Superior temporal gyrus (tissue), 1 donor: ENCODE results near the gene FCRL4.

ENCODE experiments used
- DNase-seq: peaks from one replicate; pipeline ENCODE4 v3.0.0-alpha.2; 2016; ENCODE audit errors: extremely low spot score

FCRL4 gene

DNA sequence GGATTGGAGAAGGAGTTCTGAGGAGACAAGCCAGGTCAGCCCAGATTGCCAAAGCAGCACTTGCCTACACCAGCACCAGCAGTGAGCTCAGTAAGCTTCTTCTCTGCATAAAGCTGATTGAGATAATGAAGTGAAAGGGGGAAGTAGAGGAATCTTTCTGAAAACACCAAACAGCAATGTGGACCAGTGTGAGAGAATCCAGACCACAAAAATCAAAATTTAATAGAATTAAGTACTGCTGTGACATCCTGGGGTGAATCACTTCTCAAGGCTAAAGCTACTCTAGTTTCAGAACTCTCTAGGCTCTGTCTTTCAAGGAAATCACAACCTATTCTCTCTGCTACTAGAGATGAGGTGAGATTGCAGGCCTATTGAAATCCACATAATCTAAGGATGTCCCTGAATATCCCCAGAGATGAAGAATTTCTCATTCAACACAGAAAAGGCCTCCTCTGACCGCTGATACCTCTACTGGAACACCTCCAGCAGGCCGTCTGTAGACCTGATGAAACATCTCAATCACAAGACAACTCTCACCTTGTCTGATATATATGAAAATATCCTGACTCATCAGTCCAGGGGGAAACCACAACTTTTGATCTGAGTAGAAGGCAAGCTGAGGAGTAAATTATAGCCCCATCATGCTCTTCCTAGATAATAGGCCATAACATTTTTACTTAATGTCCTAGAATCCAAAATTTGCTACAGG lies at the start of gene FCRL4:
FCRL4 (minus strand) TSS at position 127 of the 709 bp plus-strand sequence. CDS start 141 bp downstream, outside the sequence.
- DNase-seq, result no peak

DNA sequence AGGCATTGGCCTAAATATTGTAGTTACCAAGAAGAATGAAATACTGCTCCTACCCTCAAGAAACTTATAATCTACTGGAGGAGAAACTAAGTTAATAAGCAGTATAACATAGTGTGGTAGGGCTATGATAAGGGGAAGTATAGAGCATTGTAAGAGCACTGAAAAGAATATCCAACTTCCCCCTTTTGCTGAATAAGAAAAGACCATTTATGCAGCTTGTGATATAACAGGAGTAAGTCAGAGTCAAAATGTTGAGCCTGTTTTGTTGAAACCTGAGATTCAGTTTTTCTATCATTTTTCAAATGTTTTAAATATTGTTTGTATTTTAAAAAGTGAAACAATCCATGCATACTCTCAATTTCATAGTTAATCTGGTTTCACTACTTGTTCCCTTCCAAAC lies 48.3 kb upstream of the FCRL4 start:
- DNase-seq, result no peak

DNA sequence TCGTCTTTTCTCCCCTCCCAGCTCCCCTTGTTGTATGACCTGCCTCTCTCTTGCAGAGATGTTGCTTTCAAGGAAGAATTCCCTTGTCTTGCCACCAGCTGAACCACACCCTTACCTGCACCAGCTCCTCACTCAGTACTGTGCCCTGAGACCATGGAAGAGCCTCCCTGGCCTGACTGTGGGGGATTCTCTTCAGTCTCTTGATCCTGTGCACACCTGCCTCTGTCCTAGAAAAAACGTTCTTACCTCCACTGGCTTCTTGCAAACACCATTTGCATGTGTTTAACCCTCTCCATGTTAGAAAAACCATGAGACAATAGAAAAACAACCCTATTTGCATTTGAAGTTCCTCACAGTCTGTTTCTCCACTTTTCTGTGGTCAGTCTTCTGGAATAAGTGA lies 43.3 kb upstream of the FCRL4 start:
- DNase-seq, result no peak

DNA sequence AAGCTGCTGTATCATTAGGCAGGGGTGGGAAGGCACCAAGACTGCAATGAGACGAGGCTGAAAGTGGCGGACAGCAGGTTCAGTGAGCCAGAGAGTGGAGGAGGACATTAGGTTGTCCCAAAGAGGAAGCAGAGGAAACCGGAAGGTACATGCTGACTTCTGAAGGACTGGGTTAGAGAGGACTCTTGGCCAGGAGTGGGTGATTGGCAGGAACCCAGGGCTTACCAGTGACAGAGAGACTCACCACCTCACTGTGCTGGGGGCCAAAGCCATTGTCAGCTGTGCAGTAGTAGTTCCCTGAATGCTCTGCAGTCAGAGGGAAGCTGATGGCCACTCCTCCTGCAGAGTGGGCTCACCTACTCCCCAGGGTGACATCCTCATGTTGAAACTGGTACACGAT lies 41.9 kb upstream of the FCRL4 start:
- no peak for DNase-seq

DNA sequence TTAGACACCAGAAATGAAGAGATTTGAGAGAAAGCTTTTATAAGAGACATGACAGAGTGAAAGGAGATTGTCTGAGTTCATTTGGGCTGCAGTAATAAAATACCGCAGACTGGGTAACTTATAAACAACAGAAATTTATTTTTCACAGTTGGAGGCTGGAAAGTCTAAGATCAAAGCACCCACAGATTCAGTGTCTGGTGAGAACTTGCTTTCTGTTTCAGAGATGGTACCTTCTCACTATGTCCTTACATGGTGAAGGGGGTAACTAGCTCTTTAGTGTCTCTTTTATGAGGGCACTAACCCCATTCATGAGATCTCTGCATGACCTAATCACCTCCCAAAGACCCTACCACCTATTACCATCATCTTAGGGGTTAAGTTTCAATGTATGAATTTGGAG lies 30.9 kb upstream of the FCRL4 start:
- DNase-seq, result no peak

DNA sequence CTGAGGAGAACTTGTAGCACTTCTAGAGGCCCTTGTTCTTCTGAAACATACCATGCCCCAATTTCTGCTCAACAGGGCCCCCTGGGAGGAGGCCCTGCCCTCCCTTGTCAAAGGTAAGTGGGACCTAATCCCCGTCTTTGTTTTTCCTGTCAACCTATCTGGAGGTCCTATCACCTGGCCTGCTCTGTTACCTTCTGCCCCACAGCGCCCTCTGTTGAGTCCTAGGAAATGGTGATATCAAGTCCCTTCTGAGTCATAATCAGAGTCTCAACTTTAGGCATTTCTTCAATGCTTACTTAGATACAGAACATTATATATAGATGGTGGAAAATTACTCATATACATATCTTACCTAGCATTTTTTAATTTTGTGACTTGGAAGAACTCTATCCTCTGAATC lies 28.2 kb upstream of the FCRL4 start:
- DNase-seq, result no peak

DNA sequence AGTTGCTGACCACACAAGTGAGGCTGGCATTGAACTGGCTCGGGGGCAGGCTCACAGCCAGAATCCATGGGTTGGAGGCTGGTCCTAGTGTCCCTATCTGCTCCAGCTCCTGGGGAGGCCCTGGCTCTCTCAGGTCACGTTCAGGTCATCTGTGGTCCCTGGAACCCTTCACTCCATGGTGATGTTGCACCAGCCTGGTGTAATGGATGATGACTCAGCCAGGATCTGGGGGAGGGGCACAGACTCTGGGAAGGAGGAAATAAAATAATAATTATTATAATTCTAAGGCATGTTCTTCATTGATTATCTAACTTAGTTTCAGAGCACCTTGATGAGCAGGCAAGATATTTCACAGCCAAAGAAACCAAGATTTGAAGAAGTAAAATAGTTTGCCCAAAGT lies 26.6 kb upstream of the FCRL4 start:
- no peak for DNase-seq

DNA sequence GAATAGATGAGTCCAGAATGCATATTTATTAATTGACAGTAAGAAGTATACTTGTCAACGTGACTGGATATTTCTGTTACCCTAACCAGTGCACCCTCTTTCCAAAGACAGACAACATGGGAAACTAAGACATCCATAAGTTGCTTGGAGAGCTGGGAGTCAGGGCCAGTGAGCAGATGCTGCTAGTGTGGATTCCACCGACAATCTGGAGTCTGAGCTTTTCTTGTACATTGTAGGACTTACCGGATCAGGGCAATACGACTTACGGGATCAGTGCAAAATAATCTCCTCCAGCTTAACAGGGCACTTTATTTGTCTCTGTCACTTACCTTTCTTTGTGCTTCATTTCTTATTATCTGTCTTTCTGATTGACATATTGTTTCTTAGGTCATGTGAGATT lies 24.6 kb upstream of the FCRL4 start:
- DNase-seq, result no peak

DNA sequence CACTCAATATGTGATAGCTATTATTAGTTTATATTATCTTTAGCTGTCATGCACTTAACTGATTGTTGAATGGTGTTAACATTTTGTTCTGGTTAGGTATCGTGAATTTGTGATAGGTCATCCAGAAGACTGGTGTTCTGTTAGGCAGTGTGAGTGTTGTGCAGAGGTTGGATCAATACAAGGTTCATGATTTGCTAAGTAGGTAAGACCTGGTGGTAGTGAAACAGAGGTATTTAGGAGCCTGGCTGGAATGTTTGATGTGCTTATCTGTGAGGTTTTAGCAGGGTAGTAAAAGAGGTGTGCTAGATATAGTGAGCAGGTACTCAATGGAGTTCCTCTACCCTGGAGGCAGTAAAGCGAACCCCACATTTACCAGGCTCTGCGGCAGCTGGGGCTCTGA lies 20.3 kb upstream of the FCRL4 start:
- no peak for DNase-seq

DNA sequence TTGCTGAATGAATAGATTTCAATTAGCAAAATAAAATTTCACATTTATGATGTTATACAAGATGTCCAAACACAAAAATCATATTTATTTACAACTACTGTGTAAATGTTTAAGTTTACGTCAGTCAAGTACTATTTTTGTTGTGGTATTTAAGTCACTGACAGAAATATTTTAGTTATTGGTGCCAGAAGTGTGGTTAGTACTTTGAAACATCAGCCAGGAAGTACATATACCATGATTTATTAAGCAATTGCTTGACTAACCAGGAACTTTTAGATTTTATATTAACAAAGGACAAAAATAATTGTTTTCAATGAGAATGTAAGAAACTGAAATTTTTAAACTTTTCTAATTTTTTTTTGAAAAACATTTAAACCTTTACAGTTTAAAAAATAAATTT lies 2.4 kb upstream of the FCRL4 start:
- no peak for DNase-seq

DNA sequence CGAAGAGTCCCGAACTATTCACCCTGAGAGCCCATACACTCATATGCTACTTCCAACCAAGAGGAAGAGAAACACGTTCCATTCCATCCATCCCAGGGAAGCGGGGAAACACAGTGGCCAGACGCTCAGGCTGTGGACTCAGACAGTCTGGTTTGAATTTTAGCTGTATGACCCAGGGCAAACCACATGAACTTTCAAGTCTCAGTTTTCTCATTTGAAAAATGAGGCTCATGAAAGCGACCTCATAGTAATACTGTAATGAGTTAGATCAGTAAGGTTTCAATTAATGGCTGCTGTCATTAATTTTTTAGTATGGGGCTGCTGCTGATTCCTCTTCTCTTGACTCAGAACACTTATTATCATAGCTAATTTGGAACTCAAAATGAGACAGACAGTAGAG lies 1.5 kb downstream of the FCRL4 start:
- no peak for DNase-seq

DNA sequence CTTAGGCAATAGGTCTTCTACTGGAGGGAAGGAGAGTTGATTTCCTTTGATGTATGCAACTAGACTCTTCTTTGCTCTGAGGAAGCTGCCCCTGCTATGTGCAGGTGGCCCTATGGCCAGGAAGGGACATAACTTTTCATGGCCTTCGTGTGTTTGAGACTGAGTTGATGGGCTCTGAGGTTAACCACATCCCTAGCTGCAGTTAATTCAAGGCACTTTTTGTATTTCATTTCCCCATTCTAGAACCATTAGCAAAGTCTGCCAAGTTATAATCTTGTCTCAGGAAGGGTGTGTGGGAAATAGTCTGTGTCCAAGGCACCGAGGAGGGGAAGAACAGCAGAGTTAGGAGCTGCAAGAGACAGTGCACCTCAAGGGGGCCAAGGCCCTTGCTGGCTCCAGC lies 2.5 kb downstream of the FCRL4 start:
- DNase-seq, result no peak

DNA sequence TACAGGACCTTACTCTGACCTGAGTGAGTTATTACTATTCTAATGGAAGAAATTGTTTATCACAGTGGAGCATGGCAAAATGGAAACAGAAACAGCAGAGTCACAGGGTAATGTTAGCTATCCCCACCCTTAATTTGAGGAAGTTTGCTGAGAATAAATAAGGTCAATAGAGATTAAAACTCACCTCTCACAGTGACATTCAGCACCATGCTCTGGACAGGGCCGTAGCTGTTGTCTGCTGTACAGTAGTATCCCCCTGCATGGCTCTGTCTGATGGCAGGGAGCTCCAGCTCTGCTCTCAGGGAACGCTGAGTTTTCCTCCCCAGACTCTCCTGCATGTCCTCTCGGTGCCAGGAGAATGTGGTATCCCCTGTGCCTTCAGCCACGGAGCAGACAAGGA lies 11.9 kb downstream of the FCRL4 start:
- DNase-seq, result no peak

DNA sequence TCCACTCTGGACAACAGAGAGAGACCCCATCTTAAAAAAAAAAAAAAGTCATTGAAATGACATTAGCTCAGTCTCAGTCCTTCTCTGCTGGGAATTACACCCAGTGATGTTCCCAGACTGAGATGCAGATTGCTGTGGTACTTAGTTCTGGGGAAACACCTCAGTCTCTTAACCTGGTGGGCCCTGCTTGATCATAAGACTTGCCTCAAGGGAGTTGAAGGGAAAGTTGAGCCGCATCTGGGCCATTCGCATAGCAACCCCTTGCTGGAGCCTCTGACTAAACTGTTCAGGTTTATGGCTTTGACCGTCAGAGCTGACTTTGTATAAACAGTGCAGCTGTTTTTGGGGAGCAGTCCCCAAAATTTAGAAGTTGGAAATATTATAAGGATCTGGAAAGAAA lies 13.4 kb downstream of the FCRL4 start:
- DNase-seq, result no peak

DNA sequence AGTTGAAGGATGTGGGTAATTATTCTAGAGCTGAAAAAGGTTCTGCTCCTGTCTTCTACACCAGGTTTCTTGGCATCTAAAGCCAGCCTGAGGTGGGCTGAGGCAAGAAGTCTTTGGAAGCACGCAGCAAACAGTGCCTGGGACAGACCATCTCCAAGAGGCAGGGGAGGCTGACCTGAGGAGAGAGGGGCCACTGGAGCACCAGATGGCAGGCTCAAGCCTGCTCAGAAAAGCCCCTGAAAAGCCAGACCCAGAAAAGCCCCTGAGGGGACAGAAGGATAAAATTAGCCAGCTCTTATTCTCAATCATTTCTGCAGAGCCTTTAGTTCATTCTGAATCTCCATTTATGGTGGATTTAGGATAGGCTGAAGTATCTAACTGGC lies 17.1 kb downstream of the FCRL4 start:
- DNase-seq, result no peak

DNA sequence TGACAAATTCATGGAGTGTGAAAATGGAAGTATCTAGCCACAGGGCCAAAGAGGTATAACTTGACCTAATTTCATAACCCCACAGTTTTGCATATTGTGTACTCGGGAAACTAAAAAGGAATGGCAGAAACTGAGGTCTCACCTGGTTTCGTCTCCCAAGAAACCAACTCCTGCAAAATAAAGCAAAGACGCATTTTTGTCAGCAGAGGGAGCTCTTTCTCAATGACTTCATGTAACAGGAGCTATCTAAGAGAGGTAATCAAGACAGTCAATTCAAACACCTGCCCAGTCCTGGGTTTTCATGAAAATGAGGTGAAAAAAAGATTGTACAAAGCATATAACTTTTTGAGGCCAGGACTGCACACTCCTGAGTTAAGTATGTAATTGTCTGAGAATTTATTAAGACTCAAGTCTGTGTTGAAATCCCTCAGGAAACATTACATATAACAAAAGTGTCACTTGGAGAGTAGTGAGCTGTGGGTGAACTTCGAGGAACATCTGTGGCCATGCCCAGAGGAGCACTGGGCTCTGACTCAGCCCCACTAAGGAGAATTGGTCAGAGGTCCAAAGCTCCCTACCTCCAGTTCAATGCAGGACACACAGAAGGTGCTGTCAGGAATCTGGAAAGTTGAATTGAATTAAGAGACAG lies 17.6 kb downstream of the FCRL4 start:
- DNase-seq, result peak; percentile 85

DNA sequence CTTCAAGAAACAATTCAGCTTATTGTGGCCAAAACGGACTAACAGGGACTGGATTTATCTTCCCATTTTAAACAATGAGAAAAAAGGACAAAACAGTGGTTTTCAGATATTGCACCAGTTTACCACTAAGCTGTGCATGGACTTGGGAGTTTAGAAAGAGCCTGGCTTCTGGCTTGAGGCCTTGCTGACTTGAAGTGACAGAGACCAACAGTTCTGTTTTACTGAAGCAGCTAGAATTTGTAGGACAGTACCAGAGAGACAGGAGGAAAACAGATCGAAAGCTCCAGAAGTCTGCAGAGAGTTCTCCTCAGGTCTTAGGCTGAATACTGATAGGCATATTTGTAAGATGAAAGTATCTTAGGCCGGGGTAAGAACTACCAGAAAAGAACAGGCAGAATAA lies 20.5 kb downstream of the FCRL4 start:
- DNase-seq, result no peak

DNA sequence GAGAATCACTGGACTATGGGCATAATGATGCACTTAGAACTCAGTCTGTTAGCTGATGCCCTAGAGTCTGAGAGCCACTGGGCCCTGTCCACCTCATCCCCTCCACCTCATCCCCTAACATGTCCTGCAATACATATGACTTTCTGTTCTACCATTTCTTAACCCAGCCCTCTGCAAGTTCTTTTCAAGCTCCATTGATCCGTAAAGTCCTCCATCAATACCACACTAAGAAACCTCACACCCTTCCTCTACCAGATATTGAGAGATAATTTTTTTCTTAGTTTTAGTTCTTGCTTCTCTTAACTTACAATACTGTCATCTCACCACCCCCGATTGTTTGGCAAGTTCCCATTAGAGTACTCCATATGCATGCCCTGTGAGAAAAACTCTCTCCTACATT lies 22.1 kb downstream of the FCRL4 start:
- DNase-seq, result no peak

DNA sequence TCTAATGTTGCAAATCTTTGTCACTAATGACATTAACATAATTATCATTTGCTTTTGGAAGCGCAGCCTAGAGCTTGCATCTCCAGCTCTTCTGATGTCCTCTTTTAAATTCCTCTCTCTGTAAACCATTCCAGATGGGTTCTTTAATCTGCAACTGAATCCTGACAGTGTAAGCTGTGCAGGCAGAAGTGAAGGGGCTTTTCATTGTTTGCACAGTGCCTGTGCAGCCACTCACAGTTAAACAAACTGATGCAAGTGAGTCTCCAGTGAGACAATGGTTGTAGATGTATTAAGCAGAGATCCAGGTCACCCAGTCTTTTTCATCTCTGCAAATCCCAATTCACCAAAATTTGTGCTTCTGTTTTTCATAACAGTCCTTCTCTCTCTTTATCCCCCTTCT lies 23.0 kb downstream of the FCRL4 start:
- DNase-seq, result no peak

DNA sequence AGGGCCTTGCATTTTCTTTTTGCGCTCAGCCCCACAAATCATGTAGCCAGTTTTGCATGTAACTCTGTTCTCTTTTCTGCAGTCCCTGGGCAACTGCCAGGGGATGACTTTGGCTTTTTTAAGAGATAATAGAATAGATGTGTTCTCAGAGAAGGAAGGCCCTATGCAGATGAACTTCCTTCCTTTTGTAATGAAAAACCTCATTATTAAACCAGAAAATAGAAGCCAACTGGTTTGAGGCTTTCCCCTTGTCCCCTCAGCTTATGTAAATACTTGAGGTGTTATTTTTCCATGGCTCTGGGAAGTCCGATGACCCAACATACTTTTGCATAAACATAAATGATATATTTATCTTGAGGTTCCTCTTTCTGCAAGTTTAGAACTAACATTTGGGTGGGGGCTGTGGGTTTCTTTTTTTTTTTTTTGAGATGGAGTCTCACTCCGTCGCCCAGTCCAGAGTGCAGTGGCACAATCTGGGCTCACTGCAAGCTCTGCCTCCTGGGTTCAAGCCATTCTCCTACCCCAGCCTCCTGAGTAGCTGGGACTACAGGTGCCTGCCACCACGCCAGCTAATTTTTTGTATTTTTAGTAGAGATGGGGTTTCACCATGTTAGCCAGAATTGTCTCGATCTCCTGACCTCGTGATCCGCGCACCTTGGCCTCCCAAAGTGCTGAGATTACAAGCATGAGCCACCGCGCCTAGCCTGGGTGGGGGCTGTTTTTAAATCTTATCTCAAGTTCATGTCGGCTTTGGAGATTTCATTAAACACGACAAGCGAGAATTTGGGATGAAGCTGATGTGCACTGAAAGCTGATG lies 31.2 kb downstream of the FCRL4 start:
- no peak for DNase-seq

DNA sequence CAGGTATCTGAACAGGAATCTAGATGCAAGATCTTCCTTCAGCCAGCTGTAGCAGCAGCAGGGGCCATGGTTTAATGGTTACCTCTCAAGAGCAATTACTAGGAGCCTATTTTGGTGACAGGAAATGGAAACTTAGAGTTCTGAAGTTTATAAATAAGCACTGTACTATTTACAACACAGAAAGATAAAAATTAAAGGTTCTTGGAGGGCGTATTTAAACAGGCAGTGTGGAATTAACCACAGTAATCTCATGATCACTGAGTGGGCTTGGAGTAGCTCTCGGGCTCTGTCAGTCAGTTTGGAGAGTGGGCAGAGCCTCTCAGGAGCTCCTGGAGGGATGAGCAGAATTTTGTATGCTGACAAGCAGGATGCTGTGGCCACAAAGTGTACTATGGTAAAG lies 35.4 kb downstream of the FCRL4 start:
- no peak for DNase-seq

DNA sequence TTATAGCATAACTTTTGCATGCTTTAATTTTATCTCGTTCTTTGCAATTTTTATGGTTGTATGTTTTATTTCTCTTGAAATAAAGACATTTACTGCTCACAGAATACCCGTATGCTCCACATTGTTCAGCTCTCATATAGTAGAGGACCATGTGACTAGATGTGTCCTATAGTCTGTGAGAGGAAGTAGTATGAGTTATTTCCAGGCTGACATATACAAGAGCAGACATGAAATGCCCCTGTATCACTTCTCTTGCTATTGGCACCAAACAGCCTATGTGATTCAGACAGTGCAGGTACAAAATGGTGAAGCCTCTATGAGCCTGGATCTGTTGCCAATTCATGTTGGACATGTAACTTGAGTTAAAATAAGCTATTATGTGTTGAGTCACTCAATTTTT lies 39.8 kb downstream of the FCRL4 start:
- no peak for DNase-seq
